ENCODE measurements around the gene MYO1C.

The MYO1C gene

GRCh38 chr17:1485423-1486376 lies 6.8 kb downstream of the MYO1C start:
- peak; percentile 56 for DNase-seq (ENCODE audit: low read depth)

- peak; percentile 33 for DNase-seq (ENCODE audit: low read depth)
Measured at GRCh38 chr17:1484676-1485422, 7.6 kb downstream of the MYO1C start.

- no peak for DNase-seq (ENCODE audit: low read depth)
Measured at GRCh38 chr17:1484060-1484535, 8.4 kb downstream of the MYO1C start.

GRCh38 chr17:1482680-1483079 lies 9.8 kb downstream of the MYO1C start:
- no peak for DNase-seq (ENCODE audit: low read depth)

- no peak for DNase-seq (ENCODE audit: low read depth)
Measured at GRCh38 chr17:1481736-1482135, 10.8 kb downstream of the MYO1C start.

- DNase-seq (ENCODE audit: low read depth): no peak
Measured at GRCh38 chr17:1480747-1481465, 11.6 kb downstream of the MYO1C start.

GRCh38 chr17:1478418-1478817 lies 14.1 kb downstream of the MYO1C start:
- DNase-seq (ENCODE audit: low read depth): no peak

GRCh38 chr17:1475321-1475854 lies 17.1 kb downstream of the MYO1C start:
- no peak for DNase-seq (ENCODE audit: low read depth)

GRCh38 chr17:1474402-1475189 lies 17.9 kb downstream of the MYO1C start:
- no peak for DNase-seq (ENCODE audit: low read depth)

- DNase-seq (ENCODE audit: low read depth): no peak
Measured at GRCh38 chr17:1473841-1474240, 18.6 kb downstream of the MYO1C start.

GRCh38 chr17:1473170-1473569 lies 19.3 kb downstream of the MYO1C start:
- DNase-seq (ENCODE audit: low read depth): no peak

GRCh38 chr17:1471911-1472821 lies 20.3 kb downstream of the MYO1C start:
- DNase-seq (ENCODE audit: low read depth): no peak

- no peak for DNase-seq (ENCODE audit: low read depth)
Measured at GRCh38 chr17:1471490-1471889, 21.0 kb downstream of the MYO1C start.

- no peak for DNase-seq (ENCODE audit: low read depth)
Measured at GRCh38 chr17:1470755-1471462, 21.6 kb downstream of the MYO1C start.

- no peak for DNase-seq (ENCODE audit: low read depth)
Measured at GRCh38 chr17:1470071-1470754, 22.3 kb downstream of the MYO1C start.

- no peak for DNase-seq (ENCODE audit: low read depth)
Measured at GRCh38 chr17:1469231-1469852, 23.1 kb downstream of the MYO1C start.

GRCh38 chr17:1467898-1468492 lies 24.5 kb downstream of the MYO1C start:
- DNase-seq (ENCODE audit: low read depth): no peak

GRCh38 chr17:1467258-1467657 lies 25.2 kb downstream of the MYO1C start:
- DNase-seq (ENCODE audit: low read depth): no peak

All from activated T-cell treated with anti-CD3 and anti-CD28 coated beads for 1 hour (primary cell).